ENCODE results near the gene MTUS2. TPM values are rescaled to one million over a fixed set of nuclear protein-coding genes. Genes with fewer than 3 reads are reported as not detected.

MTUS2 gene
- polyA plus RNA-seq, 12 donors = 12.9 to 33.6 (median 20.1) TPM; not detected in 1

GRCh38 chr13:29103065-29103800, 283.1 kb downstream of the MTUS2 start:
- no peak for DNase-seq

DNA sequence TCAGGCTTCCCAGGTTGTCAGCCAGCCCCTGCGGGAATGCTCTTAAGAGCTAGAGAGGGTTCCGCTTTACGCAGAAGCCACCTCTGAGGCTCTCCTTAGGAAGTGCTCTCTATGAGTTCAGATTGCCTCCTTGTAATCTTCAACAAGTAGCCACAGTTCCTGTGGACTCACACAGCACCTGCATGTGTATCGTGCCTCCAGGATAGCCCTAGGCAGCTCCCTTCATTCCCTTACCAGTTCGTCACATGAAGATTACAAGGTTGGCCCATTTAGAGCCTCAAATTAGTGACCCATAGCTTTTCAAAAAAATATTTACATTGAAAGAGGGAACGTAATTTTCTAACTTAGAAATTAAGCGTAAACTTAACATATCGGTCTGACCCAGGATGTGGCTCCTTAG, 284.3 kb downstream of the MTUS2 start:
- DNase-seq = no peak

DNA sequence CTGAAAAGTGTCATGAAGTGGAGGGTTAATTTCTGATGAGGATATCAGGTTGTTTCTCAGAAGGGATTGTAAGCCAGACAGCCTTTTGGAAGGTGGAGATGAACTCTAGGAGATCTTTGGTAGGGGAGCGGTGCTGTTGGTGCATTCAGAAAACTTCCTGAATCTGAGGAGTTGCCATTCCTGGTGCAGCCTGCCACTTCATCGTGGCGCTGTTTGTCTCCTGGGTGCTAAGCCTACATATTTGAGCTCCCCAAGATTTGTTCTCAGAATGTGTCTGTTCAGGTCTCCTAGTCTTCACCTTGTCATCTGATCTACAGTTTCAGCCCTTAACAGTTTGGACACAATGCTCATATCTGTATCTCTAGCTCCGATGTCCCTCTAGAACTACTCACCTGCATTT, 285.6 kb downstream of the MTUS2 start:
- DNase-seq = no peak

GRCh38 chr13:29106651-29107050, 286.5 kb downstream of the MTUS2 start:
- DNase-seq = no peak

GRCh38 chr13:29108068-29108786, 288.1 kb downstream of the MTUS2 start:
- DNase-seq = no peak

DNA sequence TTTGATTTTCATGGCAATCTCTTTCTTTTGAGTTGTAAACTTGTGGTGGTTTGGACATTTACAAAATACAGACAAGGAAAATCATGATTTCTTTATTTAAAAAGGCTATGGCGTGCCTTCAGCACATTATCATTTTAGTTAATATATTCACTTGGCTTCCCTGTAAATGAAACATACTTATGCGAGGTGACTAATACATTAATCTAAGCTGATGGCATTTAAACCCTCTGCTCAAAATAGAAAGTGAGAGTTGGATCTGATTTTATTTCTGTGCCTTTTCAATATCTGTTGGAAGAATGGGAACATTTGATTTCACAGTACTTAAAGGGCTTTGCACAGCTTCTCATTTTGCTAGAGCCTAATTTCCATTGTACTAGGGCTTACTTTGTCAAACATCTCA, 289.8 kb downstream of the MTUS2 start:
- DNase-seq = no peak

DNA sequence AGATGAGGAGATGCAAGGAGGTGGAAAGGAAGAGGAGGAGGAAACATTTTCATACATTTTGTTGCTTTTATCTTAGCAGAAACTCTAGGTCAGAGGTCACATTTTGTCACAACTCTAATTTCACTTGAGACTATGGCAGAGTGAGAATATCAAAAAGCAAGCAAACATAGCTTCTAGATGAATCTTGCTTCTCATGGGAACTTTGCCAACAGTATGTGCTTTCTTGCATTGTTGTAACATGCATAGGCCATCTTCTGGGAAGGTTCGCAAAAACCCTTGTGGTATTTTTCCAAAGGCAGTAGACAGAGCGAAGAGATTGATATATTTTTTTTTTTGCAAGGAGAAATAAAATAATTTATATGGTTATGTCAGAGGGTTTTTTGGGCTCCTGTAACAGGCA, 291.3 kb downstream of the MTUS2 start:
- no peak for DNase-seq

- DNase-seq = no peak
Measured at GRCh38 chr13:29115842-29116241, 295.7 kb downstream of the MTUS2 start.

GRCh38 chr13:29117663-29118062, 297.5 kb downstream of the MTUS2 start:
- DNase-seq = no peak

DNA sequence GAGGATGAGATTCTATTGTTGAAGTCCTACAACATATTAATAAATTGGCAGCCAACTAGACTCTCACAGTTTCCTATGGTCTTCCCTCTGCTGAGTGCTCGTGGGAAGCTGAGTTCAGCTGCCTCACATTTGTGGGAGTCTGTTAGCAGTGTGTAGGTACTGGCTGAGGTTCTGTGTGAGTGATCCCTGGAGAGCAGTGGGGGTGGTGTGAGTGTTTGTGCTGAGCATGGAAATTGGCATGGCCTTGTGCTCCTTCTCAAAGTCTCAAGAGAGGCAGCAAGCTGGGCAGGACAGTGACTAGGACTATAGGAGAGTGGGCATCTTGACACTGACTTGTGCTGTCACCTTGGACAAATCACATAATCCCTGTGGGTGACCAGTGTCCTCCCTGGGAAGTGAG, 298.3 kb downstream of the MTUS2 start:
- no peak for DNase-seq

DNA sequence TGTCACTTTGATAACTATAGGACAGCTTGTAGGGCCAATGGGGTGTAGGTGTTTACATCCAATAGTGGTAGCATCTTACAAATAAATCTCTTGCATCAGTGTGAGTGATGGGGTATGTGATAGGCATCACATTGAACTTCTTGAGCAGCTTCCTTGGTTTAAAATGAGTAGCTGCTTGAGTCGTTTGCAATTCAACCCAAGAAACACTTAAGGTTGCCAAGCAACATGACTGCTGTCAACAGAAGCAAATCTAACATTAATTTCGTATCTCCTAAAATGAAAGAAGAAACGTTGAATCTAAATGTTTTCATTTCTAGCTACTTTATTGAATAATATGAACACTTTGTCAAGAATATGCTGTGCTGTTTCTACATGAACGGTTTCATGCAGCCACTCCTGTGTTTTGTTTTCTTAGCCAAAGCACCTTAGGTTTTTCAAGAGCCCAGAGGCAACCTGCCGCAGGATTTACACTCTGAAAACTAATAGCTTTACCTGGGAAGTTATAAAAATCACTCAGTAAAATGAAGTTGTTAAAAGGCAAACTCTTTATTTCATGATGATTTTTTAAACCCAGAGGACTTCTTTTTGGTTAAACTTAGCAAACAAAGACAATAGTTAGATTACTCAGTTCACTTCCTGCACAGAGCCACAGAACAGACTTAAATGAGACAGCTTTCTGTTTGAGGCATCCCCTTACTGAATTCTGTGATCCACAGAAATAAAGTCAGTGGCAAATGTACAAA, 305.2 kb downstream of the MTUS2 start:
- DNase-seq = peak; percentile 3

GRCh38 chr13:29125934-29126424, 305.8 kb downstream of the MTUS2 start:
- no peak for DNase-seq

GRCh38 chr13:29129616-29130015, 309.5 kb downstream of the MTUS2 start:
- DNase-seq = no peak

GRCh38 chr13:29131159-29131558, 311.0 kb downstream of the MTUS2 start:
- no peak for DNase-seq

GRCh38 chr13:29131881-29132668, 311.9 kb downstream of the MTUS2 start:
- no peak for DNase-seq

DNA sequence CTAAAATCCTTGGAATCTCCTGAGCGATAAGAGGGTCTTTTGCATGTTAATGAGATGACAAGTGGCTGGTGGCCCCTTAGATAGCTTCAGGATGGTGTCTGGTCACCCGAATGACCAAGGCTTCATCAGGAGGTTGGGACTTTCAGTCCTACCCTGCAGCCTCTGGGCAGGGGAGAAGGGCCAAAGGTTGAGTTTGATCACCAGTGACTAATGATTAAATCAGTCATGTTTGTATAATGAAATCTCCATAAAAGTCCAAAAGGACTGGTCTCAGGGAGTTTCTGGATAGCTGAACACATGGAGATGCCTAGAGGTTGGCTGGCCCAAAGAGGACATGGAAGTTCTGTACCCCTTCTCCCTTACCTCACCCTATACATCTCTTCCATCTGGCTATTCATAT, 316.2 kb downstream of the MTUS2 start:
- DNase-seq = no peak

GRCh38 chr13:29137016-29137415, 316.9 kb downstream of the MTUS2 start:
- no peak for DNase-seq

DNA sequence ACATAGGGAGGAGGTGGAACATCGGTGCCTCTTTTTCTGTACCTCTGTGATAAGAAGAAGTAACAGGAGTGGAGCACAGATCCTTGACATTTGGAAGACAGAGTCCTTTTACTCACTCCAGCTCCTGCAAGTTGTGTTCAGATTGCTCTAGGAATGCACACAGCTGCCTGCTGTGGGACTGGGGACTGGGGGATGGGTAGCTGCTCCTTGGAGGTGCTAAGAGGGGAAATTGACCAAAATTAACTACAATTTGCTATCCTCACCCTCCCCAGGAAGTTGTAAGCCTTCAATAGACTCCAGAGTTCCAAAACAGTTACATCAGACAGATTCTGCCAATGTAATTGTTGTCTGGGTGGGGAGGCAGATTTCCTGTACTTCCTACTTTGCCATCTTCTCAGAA, 317.9 kb downstream of the MTUS2 start:
- no peak for DNase-seq

DNA sequence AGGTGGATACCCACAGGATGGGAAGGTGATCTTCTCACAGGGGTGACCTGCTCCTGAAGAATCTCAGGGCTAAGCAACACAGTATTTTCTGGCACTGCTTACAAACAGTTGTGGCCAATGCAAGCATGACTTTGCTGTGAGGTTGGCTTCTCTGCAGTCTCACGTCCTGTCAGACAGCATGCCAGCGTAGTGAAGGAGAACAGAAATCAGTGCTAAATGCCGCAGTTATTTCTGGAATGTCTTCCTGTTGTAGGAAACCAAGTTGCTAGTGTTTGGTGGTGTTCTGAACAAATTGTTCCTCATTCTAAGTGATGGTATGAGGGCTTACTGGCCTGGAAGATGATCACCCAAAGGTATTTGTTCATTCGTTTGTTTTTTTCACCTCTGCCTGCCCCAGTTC, 320.1 kb downstream of the MTUS2 start:
- DNase-seq = no peak

- no peak for DNase-seq
Measured at GRCh38 chr13:29143847-29144246, 323.7 kb downstream of the MTUS2 start.

DNA sequence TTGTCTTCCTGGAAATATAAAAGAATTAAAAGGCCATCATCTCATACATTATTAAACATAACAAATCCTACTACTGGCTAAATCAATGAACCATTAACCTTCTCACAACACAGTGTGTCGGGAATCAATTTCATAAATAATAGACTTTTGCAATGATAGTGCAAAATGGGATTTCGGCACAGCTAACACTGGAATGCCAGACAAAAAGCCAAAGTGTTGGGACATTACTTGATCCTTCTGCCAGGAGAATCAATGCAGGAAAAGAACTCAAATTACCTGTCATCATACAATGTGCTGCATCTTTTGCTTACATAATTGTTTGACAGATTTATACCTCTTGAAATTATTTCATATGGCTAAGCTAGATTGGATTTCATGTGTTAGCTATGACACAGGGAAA, 334.3 kb downstream of the MTUS2 start:
- DNase-seq = no peak

- no peak for DNase-seq
Measured at GRCh38 chr13:29156136-29156535, 336.0 kb downstream of the MTUS2 start.
